GM19468 (cell line): ENCODE measurements around the gene ALK.

Source experiments
- ATAC-seq: cut with Tn5 transposase; IDR thresholded peaks from one replicate; pipeline ENCODE4 v1.9.1; 2021; ENCODE audit warnings: mild to moderate bottlenecking, moderate library complexity, moderate number of reproducible peaks; ENCODE audit not compliant: unreplicated experiment; ENCODE audit errors: extremely low read depth

ALK gene

DNA sequence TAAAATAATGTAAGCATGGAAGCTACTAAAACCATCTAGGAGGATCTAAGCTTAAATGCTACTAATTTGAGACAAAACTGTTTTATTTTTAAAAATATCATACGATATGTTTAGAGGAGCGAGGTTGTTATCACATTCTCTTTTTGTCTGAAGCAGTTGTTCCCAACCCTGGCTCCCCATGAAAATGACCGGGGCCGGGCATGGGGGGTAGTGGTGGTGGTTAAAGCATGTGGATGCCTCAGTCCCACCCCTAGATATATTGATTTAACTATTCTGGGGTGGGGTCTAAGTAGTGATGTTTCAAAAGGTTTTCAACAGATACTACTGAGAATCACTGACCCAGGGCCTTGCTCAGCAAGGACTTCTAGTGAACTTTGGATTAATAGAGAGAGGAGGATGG, 359.8 kb downstream of the ALK start:
- no peak for ATAC-seq

DNA sequence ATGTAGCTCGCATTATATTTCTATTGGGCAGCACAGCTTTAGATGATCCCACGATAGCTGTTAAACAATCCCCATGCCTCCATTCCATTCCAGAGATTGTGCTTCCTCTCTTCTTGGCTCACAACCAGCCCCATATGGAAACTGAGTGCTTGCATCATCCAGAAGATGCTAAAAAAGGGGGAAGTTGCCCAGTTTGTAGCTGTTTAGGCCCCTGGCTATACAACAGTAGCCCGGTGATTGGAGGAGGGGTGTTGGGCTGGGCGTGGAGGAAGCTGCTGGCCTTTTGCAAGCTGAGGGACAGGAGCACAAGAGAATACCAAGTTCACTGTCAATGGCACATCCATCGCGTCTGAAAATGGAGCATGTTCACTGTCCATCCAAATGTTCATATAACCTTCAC, 360.2 kb downstream of the ALK start:
- ATAC-seq, result no peak

DNA sequence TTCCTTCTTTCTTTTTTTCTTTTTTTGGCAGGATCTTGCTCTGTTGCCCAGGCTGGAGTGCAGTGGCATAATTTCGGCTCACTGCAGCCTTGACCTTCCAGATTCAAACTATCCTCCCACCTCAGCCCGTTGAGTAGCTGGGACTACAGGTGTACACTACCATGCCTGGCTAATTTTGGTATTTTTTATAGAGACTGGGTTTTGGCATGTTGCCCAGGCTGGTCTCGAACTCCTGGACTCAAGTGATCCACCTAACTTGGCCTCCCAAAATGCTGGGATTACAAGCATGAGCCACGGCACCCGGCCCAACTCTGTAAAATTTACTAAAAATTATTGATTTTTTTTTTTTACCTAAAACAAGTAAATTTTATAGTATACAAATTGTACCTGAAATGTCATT, 360.8 kb downstream of the ALK start:
- no peak for ATAC-seq

DNA sequence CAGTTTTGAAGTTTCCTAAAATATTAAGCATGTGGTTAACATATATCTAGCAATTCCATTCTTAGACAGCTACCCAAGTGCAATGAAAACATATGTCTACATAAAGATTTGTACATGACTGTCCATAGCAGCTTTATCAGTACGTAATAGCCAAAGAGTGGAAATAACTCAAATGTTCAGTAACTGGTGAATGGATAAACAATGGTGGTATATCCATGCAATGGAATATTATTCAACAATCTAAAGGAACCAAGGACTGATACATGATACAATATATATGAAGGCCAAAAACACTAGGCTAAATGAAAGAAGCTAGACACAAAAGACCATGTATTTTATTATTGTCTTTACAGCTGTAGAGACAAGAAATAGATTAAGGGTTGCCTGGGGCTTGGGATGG, 361.4 kb downstream of the ALK start:
- no peak for ATAC-seq

DNA sequence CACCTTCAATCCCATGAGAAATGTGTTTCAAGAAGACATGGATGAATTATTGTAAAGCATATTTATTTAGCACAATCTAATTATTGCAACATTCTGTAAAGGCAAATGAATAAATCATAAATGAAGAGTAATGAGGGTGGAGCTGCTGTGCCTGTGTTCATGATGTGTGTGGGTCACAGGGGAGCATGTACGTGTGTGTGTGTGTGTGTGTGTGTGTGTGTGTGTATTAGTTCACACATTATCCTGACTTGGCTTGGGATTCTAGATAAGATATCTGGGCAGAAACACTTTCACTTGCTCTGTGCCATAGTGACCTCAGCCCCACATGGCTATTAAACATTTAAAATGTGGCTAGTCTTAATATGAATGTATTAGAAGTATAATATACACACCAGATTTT, 361.8 kb downstream of the ALK start:
- ATAC-seq, result no peak

DNA sequence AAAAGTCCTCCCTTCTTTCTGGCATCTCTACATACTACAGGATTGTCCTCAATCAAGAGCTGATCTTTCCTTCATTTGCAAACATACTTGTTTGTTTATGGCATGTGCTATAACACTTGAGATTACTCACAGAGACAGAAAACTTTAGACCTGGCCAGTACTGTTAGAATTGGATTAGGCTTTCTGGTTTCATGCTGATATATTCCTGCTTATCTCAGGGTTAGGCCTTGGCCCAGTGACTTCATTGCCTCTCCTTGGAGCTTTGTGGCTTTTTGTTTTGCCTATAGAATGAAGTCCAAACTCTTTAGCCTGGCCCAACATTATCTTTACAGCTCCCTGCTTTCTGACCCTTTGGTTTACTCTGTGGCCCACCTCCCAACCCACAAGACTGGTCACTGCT, 363.3 kb downstream of the ALK start:
- ATAC-seq, result no peak

DNA sequence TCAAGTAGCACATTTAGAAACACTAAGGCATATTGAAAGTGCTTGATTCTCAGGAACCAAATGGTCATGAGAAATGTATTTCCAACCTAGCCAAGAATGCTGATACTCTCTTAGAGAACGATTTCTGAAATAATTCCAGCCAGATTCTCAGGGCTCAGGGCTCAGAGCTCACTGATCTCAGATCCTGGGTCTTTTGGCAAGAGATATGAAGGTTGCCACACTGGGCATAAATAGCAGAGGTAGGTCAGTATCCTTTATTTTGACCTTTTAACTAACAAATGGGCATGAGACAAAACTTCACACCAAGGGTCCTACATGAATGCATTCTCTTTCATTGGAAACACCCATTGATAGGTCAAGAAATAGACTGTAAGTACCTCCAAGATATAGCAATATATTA, 364.1 kb downstream of the ALK start:
- ATAC-seq, result no peak

DNA sequence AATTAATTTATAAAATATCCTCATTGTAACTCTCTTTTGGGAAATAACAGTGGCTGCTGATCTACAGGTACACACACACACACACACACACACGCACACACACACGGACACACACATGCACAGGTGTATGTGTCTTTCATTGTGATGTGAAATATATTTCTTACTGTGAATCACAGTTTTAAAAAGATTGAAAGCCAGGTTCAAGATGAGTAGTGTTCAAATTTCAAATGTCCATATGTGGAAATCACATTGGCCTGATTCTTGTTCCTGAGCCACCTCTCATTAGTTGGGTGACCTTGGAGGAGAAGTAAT, 372.4 kb downstream of the ALK start:
- ATAC-seq, result no peak

DNA sequence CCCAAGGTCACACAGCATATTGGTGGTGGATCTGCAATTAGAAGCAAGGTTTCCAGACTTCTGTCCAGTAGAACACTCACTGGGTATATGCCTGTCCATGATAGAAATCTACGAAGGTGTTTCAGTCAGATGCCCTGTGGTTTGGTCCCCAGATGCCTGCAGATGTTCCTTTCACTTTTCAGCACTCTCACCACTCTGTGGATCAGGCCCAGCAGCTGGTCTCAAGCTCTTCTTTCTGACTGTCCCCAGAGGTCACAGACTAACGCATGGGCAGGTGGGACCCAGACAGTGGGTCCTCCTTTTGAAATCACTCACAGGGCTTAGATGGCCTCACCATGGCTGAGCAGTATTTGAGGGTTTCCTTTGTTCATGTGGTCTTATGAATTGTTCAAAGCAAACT, 376.5 kb downstream of the ALK start:
- ATAC-seq, result no peak

DNA sequence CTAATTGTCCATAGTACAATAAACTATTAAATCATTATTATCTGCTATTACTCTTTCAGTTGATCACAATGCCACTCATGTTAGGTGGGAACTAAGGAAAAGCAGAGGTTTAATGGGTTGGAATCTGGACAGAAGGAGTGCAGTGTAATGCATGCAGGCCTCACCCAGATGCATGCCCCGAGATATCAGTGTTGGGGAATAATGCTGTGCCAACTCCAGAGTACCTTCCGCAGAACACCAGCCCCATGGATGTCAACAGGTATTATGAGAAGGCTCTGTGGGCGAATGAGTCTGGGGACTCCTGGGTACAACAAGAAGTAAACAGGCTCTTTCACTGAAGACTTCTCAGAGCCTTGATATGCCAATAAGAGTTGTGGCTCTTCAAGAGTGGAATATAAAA, 377.4 kb downstream of the ALK start:
- no peak for ATAC-seq

DNA sequence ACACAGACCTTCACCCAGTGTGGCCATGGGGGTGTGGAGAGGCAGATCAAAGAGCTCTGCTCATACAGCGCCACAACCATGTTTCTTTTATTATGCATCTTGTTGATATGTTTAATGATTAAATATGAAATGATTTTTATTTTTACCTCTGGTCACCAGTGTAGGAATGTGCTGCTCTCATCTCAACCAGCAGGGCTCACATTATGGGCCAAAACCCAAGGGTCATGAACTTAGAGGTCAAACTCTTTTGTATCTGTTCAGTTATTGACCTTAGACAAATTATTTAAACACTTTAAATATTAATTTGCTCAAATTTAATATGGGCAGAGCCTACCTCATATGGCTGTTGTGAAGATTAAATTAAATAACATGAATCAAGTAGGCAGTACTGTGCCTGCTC, 386.2 kb downstream of the ALK start:
- no peak for ATAC-seq

DNA sequence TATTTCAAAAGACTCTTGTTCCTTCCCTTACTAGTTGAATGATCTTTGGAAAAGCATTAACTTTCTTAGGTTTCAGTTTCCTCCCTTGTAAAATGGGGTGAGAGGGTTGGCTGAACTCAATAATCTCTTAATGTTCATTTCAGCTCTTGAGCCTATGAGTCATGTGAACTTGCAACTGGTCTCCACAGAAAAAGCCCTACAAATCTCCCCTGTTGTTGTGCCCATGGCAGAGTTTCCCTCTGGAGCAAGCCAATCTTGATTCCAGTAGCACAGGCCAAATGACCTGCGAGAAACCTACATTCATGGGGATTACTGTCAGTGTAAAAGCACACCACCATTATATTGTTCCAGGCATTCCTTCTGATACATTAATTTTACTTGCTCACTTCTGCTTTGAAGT, 388.9 kb downstream of the ALK start:
- ATAC-seq, result no peak

DNA sequence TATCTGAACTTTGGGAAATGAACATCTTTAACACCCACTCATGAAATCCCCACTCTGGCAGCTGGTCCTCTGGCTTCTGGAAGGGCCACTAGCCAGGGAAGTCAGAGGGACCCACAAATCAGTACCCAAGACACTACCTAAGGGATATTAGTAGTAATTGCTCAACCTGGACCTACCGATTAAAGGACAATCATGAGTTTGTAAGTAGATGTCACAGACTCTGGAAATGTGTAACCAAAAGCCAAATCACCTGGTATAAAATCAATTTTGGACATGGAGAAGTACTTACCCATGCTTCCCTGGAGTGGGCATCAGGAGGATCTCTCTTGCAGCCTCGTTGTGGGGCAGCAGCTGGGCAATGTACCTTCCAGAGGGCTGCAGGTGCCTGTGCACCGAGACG, 389.8 kb downstream of the ALK start:
- ATAC-seq, result no peak

DNA sequence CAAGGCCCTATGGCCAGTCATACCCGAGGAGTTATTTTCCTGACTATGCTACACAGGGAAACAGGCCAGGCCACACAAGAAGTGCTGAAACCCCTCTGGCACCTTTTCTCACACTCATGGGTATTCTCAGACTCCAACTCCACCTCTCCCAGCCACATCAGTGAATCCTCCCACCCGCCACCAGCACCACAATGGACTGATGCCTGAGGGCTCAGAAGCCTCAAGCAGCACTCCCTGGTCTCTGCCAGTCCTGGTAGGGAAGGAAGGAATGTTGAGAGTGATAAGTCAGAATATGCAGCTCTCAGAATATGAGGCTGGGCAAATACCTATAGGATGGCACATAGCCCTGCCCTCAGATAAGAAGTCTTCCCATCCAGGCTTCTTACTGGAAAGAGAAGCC, 391.1 kb downstream of the ALK start:
- ATAC-seq, result no peak

DNA sequence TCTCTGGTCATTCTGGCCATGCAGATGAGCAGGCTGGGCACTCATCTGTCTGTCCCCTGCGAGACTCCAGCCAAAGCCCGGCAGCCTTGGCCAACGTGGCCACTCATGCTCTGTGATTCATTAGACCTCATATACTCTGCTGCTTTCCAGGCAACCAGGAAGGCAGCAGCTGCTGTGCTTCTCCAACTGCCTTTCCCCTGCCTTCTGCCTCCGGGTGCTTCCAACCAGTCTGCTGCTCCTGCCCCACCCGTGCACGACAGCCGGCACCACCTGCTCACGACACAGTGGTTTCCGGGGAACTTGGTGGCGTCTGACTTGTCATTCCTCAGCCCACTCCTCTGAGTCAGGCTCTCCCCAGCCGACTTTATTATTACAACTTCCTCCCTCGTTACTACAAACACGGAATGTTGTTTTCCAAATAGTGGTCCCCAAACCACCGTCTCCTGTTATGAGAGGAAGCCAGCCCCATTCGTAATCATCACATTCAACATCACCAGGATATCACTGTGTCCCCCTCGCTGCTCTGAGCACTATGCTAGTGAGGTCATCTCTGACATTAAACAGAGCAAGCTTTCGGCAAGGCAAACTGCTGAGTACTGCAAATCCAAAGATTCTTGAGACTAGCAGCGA, 392.4 kb downstream of the ALK start:
- no peak for ATAC-seq

DNA sequence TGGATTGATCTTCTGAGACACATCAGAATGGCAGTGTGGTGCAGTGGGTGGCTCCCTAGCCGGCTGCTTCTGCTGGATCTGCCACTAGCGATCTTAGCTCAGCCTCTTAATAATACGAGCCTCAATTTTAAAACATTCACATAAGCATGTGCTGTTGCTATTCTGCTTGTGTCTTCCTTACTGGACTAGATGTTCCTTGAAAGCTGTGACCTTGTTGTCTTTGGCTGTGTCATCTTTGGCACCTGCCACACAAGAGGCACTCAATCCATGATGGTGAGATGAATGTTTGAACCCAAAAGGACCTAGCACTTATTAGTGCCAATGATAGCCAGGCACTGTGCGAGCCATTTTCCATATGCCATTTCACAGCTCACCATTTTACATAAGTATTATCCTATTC, 393.0 kb downstream of the ALK start:
- no peak for ATAC-seq

DNA sequence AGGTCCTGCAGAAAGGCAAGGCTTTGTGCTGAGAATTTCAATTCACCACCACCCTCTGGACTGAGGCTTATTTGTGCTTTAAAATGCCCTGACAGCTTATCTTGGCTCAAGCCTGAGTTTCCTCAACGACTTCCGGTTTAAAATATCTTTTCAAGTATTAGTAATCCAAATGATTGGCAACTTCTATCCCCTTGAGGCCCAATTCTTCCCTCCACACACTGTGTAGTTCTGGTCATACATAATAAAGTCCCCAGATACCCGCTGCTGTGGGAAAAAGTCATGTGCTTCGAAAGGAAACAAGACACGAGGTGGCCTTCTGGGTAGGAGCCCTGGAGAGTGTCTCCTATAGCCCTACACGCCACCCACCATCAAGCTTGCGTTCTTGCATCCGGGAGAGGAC, 393.4 kb downstream of the ALK start:
- ATAC-seq, result no peak

DNA sequence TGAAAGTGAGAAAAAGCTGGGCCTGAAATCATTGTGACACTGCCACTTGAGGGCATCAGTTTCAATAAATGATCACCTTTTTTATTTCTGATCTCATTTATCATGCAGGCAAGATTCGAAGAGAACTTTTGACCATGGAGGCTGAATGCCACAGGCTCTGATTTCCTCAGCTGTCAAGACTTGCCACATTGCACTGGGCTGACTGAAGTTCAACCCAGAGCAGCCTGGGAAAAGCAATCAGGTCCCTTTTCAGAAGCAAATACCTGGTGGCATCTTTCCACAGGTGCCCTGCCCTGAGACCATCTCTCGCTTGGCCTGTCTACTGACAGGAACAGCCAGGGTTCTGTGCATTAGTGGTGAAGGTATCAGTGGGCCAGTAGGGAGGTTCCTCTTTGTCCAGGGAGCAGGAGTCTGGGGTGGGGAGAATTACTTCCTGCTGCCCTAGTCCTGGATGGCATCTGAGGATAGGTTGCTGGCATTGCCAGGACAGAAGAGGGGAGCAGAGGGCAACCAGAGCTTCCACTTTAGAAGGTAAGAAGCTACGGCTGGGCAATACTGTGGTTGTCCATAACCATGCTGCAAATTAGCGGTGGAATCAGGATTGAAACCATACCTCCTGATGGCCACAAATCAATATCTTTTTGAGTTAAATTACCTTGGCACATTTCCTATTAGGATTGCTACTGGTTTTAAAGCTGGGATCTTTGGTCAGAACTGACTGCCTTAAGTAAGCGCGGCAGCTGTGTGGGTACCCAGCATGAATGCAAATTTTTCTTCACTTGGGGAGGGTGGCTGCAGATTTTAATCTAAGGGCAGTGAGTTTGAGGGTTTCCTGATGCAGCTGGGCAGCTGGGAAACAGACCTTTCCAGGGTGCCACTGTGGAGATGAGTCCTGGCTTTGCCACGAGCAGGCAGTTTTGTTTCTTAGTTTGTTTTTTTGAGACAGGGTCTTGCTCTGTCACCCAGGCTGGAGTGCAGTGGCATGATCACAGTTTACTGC, 394.5 kb downstream of the ALK start:
- no peak for ATAC-seq

DNA sequence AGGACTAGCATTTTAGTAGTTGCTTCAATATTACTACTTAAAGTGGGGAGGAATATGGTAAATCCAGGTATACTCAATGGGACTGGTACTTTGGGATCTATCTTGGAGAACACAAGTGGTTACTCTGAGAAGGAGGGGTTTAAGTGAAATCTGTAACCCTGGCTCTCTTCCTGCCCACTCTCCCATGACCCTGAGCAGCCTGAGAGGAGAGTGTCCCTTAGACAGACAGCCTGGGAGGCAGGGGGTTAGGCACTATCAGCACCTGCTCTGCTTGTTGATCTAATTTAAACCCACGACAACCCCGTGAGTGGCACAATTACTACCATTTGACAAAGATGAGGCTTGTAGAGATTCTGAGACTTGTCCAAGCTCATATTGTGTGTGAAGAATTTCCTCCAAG, 395.5 kb downstream of the ALK start:
- no peak for ATAC-seq

DNA sequence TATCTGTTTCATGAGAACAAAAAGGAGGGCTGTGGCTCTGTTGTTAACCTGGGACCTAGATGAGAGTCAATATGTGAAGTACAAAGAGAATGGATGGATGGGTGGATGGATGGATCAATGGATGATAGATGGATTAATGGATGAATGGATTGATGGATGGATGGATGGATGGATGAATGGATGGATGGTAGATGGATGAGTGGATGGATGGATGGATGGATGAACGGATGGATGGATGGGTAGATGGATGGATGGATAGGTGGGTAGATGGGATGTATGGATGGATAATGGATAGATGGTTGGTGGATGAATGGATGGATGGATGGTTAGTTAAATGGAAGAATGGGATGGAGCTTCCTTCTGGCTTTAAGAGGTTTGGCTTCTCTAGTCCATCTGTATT, 396.7 kb downstream of the ALK start:
- no peak for ATAC-seq

DNA sequence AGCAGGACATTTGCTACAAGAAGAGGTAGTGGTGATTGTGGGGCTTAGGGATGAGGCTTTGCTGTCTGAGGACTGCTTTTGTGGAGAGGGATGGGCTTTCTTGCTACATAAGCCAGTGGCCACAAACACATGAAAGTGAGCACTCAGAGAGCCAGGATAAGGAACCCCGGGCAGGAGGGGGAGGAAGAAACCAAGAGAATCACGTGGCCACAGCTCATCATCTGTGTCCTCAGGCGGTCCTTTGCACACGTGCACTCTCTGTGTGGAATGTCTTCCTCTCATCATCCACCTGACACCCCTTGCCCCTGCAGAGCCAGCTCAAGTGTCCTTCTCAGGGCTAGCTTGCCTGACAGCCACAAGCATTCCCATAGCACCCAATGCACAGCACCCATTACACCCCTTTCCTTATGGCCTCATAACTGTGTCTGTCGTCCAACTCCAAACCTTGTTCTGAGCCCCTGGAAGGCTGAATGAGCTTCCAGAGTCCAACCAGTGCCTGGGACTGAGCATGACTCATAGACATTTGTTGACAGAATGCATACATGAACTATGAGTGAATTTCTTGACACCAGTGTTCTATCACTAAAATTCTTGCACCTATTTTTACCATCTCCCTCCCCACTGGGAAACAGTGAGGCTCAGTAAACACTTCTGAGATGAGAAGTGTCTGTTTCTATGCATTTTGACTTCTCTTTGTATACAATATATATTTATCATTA, 398.3 kb downstream of the ALK start:
- ATAC-seq, result no peak
